ENCODE data around the gene STAMBPL1.

Gene STAMBPL1

GRCh38 chr10:88896372-88896993, 16.4 kb downstream of the STAMBPL1 start:
- DNase-seq: no peak

GRCh38 chr10:88896994-88897853, 17.2 kb downstream of the STAMBPL1 start:
- DNase-seq: no peak

- DNase-seq: no peak
These were observed 18.7 kb downstream of the STAMBPL1 start for GRCh38 chr10:88898727-88899126.

GRCh38 chr10:88899886-88900285, 19.8 kb downstream of the STAMBPL1 start:
- no peak for DNase-seq

GRCh38 chr10:88901206-88901983, 21.4 kb downstream of the STAMBPL1 start:
- no peak for DNase-seq

- no peak for DNase-seq
These were observed 22.1 kb downstream of the STAMBPL1 start for GRCh38 chr10:88901984-88902789.

GRCh38 chr10:88903715-88904114, 23.7 kb downstream of the STAMBPL1 start:
- no peak for DNase-seq

GRCh38 chr10:88906921-88907320, 26.9 kb downstream of the STAMBPL1 start:
- no peak for DNase-seq

- DNase-seq: no peak
These were observed 28.1 kb downstream of the STAMBPL1 start for GRCh38 chr10:88908194-88908593.

GRCh38 chr10:88911116-88911515, 31.1 kb downstream of the STAMBPL1 start:
- DNase-seq: no peak

- DNase-seq: no peak
These were observed 31.8 kb downstream of the STAMBPL1 start for GRCh38 chr10:88911851-88912250.

- DNase-seq: peak; percentile 61
These were observed 33.1 kb downstream of the STAMBPL1 start for GRCh38 chr10:88913127-88913526.

- peak; percentile 51 for DNase-seq
These were observed 33.7 kb downstream of the STAMBPL1 start for GRCh38 chr10:88913788-88914187.

GRCh38 chr10:88915781-88916180, 35.7 kb downstream of the STAMBPL1 start:
- DNase-seq: no peak

GRCh38 chr10:88916231-88916630, 36.2 kb downstream of the STAMBPL1 start:
- DNase-seq: no peak

GRCh38 chr10:88916986-88917385, 36.9 kb downstream of the STAMBPL1 start:
- no peak for DNase-seq

GRCh38 chr10:88918191-88918905, 38.3 kb downstream of the STAMBPL1 start:
- no peak for DNase-seq

- DNase-seq: no peak
These were observed 39.0 kb downstream of the STAMBPL1 start for GRCh38 chr10:88919041-88919440.

GRCh38 chr10:88920198-88920597, 40.2 kb downstream of the STAMBPL1 start:
- no peak for DNase-seq

GRCh38 chr10:88920986-88921593, 41.0 kb downstream of the STAMBPL1 start:
- DNase-seq: no peak

- DNase-seq: no peak
These were observed 42.0 kb downstream of the STAMBPL1 start for GRCh38 chr10:88922041-88922440.

- DNase-seq: no peak
These were observed 43.5 kb downstream of the STAMBPL1 start for GRCh38 chr10:88923520-88923919.
